ENCODE measurements around the gene P2RY6.

Gene P2RY6

GRCh38 chr11:73242251-73243092 is 29.7 kb upstream of the P2RY6 start:
- ChIA-PET CTCF (interaction anchor here (0.5 to 7.8 kb wide), 23 partner anchors 8 to 517 kb away, joined by 3 to 74 read pairs (median 4); no protein-coding TSS in a partner anchor), POLR2A (no interaction called here)
- DNase-seq (ENCODE audit: extremely low spot score): peak; percentile 88
- TF ChIP-seq CTCF (IDR thresholded peaks at IDR 0.05; ENCODE audit: control extremely low read depth, extremely low read depth, low read depth, missing control alignments): peak; percentile 86

GRCh38 chr11:73243093-73243485 is 29.0 kb upstream of the P2RY6 start:
- no peak for DNase-seq (ENCODE audit: extremely low spot score)
- POLR2A ChIA-PET: no interaction called here
- CTCF ChIA-PET: interaction anchor here (0.9 to 7.8 kb wide), 19 partner anchors 9 to 518 kb away, joined by 3 to 74 read pairs (median 4); no protein-coding TSS in a partner anchor
- TF ChIP-seq CTCF (IDR thresholded peaks at IDR 0.05; ENCODE audit: control extremely low read depth, extremely low read depth, low read depth, missing control alignments): no peak

GRCh38 chr11:73244589-73245240 is 27.4 kb upstream of the P2RY6 start:
- CTCF ChIA-PET: interaction anchor here (0.7 to 7.8 kb wide), 11 partner anchors 10 to 520 kb away, joined by 3 to 74 read pairs (median 4); no protein-coding TSS in a partner anchor
- no peak for DNase-seq (ENCODE audit: extremely low spot score)
- POLR2A ChIA-PET: interaction anchor here (0.6 to 0.7 kb wide), 2 partner anchors 89 to 1038 kb away, joined by 6 read pairs; no protein-coding TSS in a partner anchor
- no peak for TF ChIP-seq CTCF (IDR thresholded peaks at IDR 0.05; ENCODE audit: control extremely low read depth, extremely low read depth, low read depth, missing control alignments)

GRCh38 chr11:73245461-73245860 is 26.7 kb upstream of the P2RY6 start:
- no peak for DNase-seq (ENCODE audit: extremely low spot score)
- ChIA-PET POLR2A (interaction anchor here (0.6 kb wide), 1 partner anchor 1044 kb away, joined by 3 read pairs; no protein-coding TSS in a partner anchor), CTCF (interaction anchor here (0.7 to 7.8 kb wide), 9 partner anchors 11 to 520 kb away, joined by 3 to 74 read pairs (median 3); no protein-coding TSS in a partner anchor)
- TF ChIP-seq CTCF (IDR thresholded peaks at IDR 0.05; ENCODE audit: control extremely low read depth, extremely low read depth, low read depth, missing control alignments): no peak

GRCh38 chr11:73246303-73246702 is 25.8 kb upstream of the P2RY6 start:
- POLR2A ChIA-PET: no interaction called here
- TF ChIP-seq CTCF (IDR thresholded peaks at IDR 0.05; ENCODE audit: control extremely low read depth, extremely low read depth, low read depth, missing control alignments): no peak
- CTCF ChIA-PET: interaction anchor here (1.1 to 7.8 kb wide), 7 partner anchors 12 to 89 kb away, joined by 3 to 74 read pairs (median 6); no protein-coding TSS in a partner anchor
- no peak for DNase-seq (ENCODE audit: extremely low spot score)

- CTCF ChIA-PET: interaction anchor here (0.7 to 1.2 kb wide), 4 partner anchors 12 to 661 kb away, joined by 3 to 7 read pairs (median 3); no protein-coding TSS in a partner anchor
- POLR2A ChIA-PET: no interaction called here
- DNase-seq (ENCODE audit: extremely low spot score): no peak
- TF ChIP-seq CTCF (IDR thresholded peaks at IDR 0.05; ENCODE audit: control extremely low read depth, extremely low read depth, low read depth, missing control alignments): no peak
These were observed 23.5 kb upstream of the P2RY6 start for GRCh38 chr11:73248526-73249185.
